Breast epithelium (tissue), 4 donors: ENCODE data around the gene GABRB3. TPM values are rescaled to one million over a fixed set of nuclear protein-coding genes. Genes with fewer than 3 reads are reported as not detected.

Experiments used
- DNase-seq, 2 donors: peaks; one replicate each; pipeline ENCODE4 v3.0.0-alpha.2; 2019; ENCODE audit warnings: low spot score in 2 of 2
- H3K27ac ChIP-seq, 2 donors: fragments of 200-600 bp; sonication (generic) in 1 of 2; one replicate each; pipeline ENCODE4 v1.5.1; 2016 to 2019; ENCODE audit warnings: mild to moderate bottlenecking in 1 of 2
- H3K27me3 ChIP-seq, 2 donors: fragments of 200-600 bp; sonication (generic) in 1 of 2; one replicate each; pipeline versions ENCODE4 v1.5.1 to v1.6.0; 2017 to 2019; ENCODE audit warnings: control low read depth in 1 of 2, mild to moderate bottlenecking in 1 of 2
- H3K36me3 ChIP-seq: fragments of 200-600 bp; one replicate; pipeline ENCODE4 v1.5.1; 2019
- H3K4me1 ChIP-seq, 2 donors: fragments of 200-600 bp; sonication (generic); one replicate each; pipeline ENCODE4 v1.5.1; 2016 to 2019; ENCODE audit warnings: control low read depth in 1 of 2
- H3K4me3 ChIP-seq, 3 donors: fragments of 200-600 bp; sonication (generic); 1 replicate in 2 of 3; 2 replicates in 1 of 3; pipeline ENCODE4 v1.5.1; 2016 to 2019; ENCODE audit warnings: mild to moderate bottlenecking in 3 of 3, moderate library complexity in 2 of 3
- H3K9me3 ChIP-seq, 2 donors: fragments of 200-600 bp; sonication (generic) in 1 of 2; one replicate each; pipeline ENCODE4 v1.5.1; 2016 to 2019; ENCODE audit warnings: control low read depth in 1 of 2
- CTCF ChIP-seq, 3 donors: fragments of 450-650 bp; IDR thresholded peaks; one replicate each; pipeline ENCODE4 v1.5.1; 2016 to 2017; ENCODE audit warnings: antibody characterized with exemption in 3 of 3, mild to moderate bottlenecking in 3 of 3, moderate library complexity in 3 of 3
- POLR2A ChIP-seq: fragments of 450-650 bp; IDR thresholded peaks from one replicate; pipeline ENCODE4 v1.6.1; 2016; ENCODE audit warnings: antibody characterized with exemption, mild to moderate bottlenecking, moderate library complexity
- POLR2AphosphoS5 ChIP-seq, 3 donors: sonication (generic); formaldehyde crosslinking; IDR thresholded peaks; one replicate each; pipeline ENCODE4 v1.6.1; 2017; ENCODE audit warnings: antibody characterized with exemption in 3 of 3
- intact Hi-C: fragments of 100-400 bp; cut with DNase I; formaldehyde crosslinking; loops from one replicate; pipeline ENCODE4 v1.15.1; 2023; ENCODE audit warnings: low total_unique reads
- total RNA-seq, 3 donors: library from RNA; depleted of rRNA; stranded (reverse); fragments of >200 nt; gene quantifications; one replicate each; pipeline ENCODE4 v1.1.0, GENCODE V29; 2016

GABRB3 gene
- total RNA-seq, 3 donors from 2014 or later, result 0.98 to 1.8 (median 1.1) TPM

- Histone ChIP-seq H3K9me3 (no peaks in the 10 kb centered on the region), H3K36me3 (no peaks in the 10 kb centered on the region), H3K27ac (no peak overlapping the region), H3K4me3 (no peak overlapping the region), H3K4me1 (no peaks in the 10 kb centered on the region), H3K27me3 (no peaks in the 10 kb centered on the region)
- no peak for TF ChIP-seq CTCF (IDR thresholded peaks at IDR 0.05)
- TF ChIP-seq POLR2AphosphoS5 (IDR thresholded peaks at IDR 0.05), result no peak
- TF ChIP-seq POLR2A, result no peak
- intact Hi-C loops, result no loop called here
- DNase-seq, result no peak
Measured at GRCh38 chr15:26713498-26713897, 59.4 kb downstream of the GABRB3 start.

GRCh38 chr15:26712335-26712734, 60.5 kb downstream of the GABRB3 start:
- intact Hi-C loops, result no loop called here
- H3K9me3 ChIP-seq, result no peaks in the 10 kb centered on the region
- no peaks in the 10 kb centered on the region for H3K27me3 ChIP-seq
- H3K36me3 ChIP-seq, result no peaks in the 10 kb centered on the region
- TF ChIP-seq POLR2AphosphoS5 (IDR thresholded peaks at IDR 0.05), result no peak
- no peak for TF ChIP-seq POLR2A
- TF ChIP-seq CTCF (IDR thresholded peaks at IDR 0.05), result no peak
- DNase-seq, result no peak
- H3K27ac ChIP-seq, result no peak overlapping the region
- no peaks in the 10 kb centered on the region for H3K4me1 ChIP-seq
- H3K4me3 ChIP-seq, result no peak overlapping the region

DNA sequence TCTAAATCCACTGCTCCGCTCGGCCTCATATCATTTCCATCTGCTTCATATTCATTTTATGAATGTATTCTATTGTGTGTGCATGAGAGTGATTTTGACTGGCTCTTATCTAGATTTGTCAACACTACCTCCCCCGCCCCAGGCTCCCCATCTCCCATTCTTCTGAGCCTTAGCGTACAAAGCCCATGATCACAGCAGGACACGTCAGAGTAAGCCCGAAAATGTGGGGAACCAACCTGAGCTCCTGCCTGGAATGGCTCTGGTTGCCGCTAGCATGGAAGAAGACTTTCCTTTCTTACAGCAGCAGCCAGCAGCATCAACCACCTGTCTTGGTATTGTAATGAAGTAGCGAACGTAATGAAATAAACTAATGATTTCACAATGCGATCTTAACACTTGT, 61.4 kb downstream of the GABRB3 start:
- TF ChIP-seq CTCF (IDR thresholded peaks at IDR 0.05) (no peak), POLR2AphosphoS5 (IDR thresholded peaks at IDR 0.05) (no peak), POLR2A (no peak)
- intact Hi-C loops, result no loop called here
- Histone ChIP-seq H3K4me3 (no peak overlapping the region), H3K36me3 (no peaks in the 10 kb centered on the region), H3K4me1 (no peaks in the 10 kb centered on the region), H3K27ac (no peak overlapping the region), H3K9me3 (no peaks in the 10 kb centered on the region), H3K27me3 (no peaks in the 10 kb centered on the region)
- DNase-seq, result no peak

DNA sequence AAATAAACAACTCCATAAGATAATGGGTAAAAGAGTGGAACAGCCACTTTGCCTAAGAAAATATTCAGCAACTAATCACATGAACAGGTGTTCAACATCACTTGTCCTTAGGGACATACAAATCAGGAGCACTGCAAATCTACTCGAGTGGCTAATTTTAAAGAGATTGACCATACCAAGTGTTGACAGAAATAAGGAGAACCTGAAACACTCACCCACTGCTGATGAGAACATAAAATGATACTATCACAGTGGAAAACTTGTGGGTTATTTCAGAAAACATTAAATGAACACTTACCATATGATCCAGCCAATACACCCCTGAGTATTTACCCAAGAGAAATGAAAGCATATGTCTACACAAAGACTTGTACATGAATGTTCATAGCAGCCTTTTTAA, 70.5 kb downstream of the GABRB3 start:
- no peak for DNase-seq
- Histone ChIP-seq H3K27ac (no peak overlapping the region), H3K4me1 (no peaks in the 10 kb centered on the region), H3K4me3 (no peak overlapping the region), H3K27me3 (no peaks in the 10 kb centered on the region), H3K9me3 (peaks cover 0 to 22% of the 10 kb centered on the region in 2 donors), H3K36me3 (no peaks in the 10 kb centered on the region)
- intact Hi-C loops, result loop anchor here (5.0 kb wide), 1 partner anchor 1105 kb away; no protein-coding TSS in a partner anchor
- no peak for TF ChIP-seq POLR2AphosphoS5 (IDR thresholded peaks at IDR 0.05)
- TF ChIP-seq CTCF (IDR thresholded peaks at IDR 0.05), result no peak
- no peak for TF ChIP-seq POLR2A

DNA sequence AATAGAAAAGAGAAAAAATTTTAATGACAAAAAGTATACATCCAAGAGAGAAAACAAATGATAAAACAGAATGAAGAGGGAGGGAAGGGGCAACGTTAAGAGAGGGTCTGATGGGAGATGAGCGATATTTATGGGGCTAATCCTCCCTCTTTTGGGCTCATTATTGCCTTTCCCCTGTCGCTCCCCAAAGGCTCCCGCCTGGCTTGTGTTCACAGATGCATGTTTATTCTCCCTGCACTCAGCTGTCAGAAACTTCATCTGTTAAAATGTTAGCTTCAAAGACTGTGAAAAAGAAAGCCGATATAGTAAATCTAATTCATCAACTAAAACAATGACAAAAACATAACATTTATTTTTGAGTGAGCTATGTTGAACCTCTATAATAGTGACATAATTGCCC, 74.3 kb downstream of the GABRB3 start:
- Histone ChIP-seq H3K27ac (no peak overlapping the region), H3K4me1 (no peaks in the 10 kb centered on the region), H3K9me3 (peaks cover 0 to 52% of the 10 kb centered on the region in 2 donors), H3K36me3 (no peaks in the 10 kb centered on the region), H3K4me3 (no peak overlapping the region), H3K27me3 (no peaks in the 10 kb centered on the region)
- no peak for DNase-seq
- intact Hi-C loops, result no loop called here
- TF ChIP-seq POLR2A, result no peak
- no peak for TF ChIP-seq CTCF (IDR thresholded peaks at IDR 0.05)
- no peak for TF ChIP-seq POLR2AphosphoS5 (IDR thresholded peaks at IDR 0.05)
